VCaP (cell line): ENCODE measurements around the gene CD81.
"Not testable (repeated sequence)": the region's sequence is repeated elsewhere in the genome, so short reads cannot be mapped to it uniquely, and the experiment has no call there.

ENCODE experiments used
- H3K27ac ChIP-seq: fragments of 450-650 bp; 2 replicates; pipeline ENCODE4 v1.5.1; 2017
- TF ChIP-seq, protein P1 (sequence below): fragments of 450-650 bp; conservative IDR thresholded peaks from 2 replicates; pipeline ENCODE4 v1.5.1; 2017; ENCODE audit warnings: mild to moderate bottlenecking, moderate library complexity

The CD81 gene, protein sequence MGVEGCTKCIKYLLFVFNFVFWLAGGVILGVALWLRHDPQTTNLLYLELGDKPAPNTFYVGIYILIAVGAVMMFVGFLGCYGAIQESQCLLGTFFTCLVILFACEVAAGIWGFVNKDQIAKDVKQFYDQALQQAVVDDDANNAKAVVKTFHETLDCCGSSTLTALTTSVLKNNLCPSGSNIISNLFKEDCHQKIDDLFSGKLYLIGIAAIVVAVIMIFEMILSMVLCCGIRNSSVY

DNA sequence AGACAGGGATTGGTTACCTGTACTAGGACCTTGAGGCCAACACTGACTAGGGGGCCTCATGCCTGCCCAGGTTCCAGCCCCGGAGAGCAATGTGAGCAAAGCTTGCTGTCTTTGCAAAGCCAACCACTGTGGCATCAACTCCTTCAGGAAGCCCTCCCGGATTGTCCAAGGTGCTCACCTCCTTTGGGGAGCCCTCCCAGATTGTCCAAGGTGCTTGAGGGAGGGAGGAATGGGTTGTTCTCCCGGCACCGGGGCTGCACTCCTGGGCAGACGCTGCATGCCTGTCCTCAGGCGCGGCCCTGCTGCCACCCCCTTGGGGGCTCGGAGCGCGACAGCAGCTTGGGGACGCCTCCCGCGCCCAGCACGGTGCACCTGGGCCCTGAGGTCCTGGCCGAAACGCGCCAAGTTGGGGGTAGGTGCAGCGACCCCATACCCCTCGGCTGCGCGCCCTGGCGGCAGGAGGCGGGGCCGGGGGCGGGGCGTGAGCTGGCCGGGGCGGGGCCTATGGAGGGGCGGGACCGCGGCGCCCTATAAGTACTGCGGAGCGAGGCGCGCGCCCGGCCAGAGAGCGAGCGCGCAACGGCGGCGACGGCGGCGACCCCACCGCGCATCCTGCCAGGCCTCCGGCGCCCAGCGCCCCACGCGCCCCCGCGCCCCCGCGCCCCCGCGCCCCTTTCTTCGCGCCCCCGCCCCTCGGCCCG lies at the start of gene CD81:
CD81 (plus strand) TSS at position 560 of the 701 bp plus-strand sequence. CDS start 240 bp downstream, outside the sequence.
- TF ChIP-seq, protein P1, sequence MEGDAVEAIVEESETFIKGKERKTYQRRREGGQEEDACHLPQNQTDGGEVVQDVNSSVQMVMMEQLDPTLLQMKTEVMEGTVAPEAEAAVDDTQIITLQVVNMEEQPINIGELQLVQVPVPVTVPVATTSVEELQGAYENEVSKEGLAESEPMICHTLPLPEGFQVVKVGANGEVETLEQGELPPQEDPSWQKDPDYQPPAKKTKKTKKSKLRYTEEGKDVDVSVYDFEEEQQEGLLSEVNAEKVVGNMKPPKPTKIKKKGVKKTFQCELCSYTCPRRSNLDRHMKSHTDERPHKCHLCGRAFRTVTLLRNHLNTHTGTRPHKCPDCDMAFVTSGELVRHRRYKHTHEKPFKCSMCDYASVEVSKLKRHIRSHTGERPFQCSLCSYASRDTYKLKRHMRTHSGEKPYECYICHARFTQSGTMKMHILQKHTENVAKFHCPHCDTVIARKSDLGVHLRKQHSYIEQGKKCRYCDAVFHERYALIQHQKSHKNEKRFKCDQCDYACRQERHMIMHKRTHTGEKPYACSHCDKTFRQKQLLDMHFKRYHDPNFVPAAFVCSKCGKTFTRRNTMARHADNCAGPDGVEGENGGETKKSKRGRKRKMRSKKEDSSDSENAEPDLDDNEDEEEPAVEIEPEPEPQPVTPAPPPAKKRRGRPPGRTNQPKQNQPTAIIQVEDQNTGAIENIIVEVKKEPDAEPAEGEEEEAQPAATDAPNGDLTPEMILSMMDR: no peak
- peak within 1 kb of the TSS; percentile 89 for H3K27ac ChIP-seq

DNA sequence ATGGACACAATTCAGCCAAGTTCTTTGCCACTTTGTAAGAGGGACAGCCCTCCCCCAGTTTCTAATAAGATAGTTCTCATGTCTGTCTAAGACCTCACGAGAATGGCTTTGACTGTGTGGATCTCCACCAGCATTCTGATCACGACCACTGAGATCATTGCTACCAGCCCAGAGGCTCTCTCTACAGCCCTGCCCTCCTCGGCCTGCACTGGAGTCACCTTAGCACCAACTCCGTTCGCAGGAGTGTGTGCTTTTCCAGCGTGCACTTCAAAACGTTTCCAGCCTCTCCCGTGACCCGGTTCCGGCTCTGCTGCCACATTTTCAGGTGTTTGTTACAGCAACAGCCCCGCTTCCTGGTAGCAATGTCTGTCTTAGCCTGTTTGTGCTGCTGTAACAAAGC lies 49.1 kb upstream of the CD81 start:
- H3K27ac ChIP-seq: no peak overlapping the region
- TF ChIP-seq, protein P1: no peak

DNA sequence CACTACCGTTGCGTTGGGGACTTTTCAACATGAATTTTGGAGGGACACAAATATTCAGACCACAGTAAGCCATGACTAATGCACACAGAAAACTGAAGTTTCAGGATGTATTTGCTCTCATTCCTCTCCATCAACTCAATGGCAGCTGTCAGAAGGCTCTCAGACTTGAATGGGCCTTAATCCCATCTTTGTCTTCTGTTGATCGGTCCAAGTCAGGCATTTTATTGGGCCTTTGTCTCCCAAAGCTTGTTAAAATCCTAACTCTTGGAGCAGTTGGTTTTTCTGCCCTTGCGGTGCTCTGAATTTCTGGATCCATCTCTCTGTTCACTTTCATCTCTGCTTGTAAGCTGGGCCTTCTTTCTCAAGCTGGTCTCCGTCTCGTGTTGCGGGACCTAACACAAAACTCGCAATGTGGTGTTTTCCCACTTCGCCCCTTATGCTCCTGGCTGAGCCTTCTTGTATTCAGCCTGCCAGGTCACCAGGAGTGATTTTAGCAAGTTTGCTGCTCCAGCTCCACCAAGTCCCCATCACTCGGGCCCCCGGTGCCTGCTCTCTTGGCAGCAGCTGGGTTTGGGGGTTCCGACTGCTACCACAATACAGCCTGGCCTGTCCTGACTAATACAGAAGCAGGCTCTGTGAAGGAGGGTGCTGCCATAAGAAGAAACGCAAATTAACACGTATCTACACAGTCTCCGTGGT lies 48.3 kb upstream of the CD81 start:
- H3K27ac ChIP-seq: no peak overlapping the region
- TF ChIP-seq, protein P1: no peak

DNA sequence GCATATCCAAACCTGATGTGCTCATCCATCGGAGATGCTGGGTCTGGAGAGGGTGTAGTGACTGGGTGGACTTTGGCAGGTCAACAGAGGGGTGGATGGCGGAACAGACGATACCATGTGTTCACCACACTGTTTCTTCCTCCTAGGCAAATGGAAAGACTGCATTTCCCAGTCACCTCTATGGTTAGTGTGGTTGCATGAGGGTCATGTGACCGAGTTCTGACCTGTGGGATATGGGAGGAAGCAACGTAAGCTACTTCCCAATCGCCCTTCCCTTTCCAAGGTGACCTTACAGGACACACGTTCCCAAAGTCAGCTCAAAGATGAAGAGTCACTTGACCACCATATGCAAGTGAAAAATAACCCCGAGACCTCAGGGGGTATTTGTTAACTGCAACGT lies 47.6 kb upstream of the CD81 start:
- no peak overlapping the region for H3K27ac ChIP-seq
- TF ChIP-seq, protein P1: no peak

DNA sequence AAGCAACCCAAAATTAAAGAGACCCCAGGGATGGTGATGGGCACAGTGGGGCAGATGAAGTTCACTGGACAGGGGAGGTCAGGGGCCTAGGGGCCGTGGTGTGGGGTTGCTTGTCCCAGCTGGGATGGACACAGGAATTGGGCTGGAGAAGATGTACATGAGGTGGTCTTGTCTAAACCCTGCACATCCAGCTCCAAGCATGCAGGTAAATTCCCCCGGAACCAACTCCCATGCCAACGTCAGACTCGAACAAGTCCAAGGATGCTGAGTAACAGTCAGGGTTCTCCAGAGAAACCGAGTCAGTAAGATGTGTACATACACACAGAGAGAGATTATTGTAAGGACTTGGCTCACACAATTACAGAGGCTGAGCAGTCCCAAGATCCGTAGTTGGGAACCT lies 46.4 kb upstream of the CD81 start:
- TF ChIP-seq, protein P1: no peak
- H3K27ac ChIP-seq: no peak overlapping the region

DNA sequence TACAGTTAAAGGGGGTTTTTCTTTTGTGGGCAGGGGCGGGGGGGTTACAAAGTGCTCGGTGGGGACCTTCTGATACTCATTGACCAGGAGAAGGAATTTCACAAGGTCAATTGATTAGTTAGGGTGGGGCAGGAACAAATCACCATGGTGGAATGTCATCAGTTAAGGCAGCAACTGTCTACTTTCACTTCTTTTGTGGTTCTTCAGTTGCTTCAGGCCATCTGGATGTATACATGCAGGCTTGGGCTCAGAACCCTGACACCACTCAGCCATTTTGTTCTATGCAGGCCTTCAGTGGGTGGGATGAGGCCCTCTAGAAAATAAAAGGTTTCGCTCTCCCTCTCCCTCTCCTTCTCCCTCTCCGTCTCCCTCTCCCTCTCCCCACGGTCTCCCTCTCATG lies 45.7 kb upstream of the CD81 start:
- H3K27ac ChIP-seq: no peak overlapping the region
- TF ChIP-seq, protein P1: no peak

DNA sequence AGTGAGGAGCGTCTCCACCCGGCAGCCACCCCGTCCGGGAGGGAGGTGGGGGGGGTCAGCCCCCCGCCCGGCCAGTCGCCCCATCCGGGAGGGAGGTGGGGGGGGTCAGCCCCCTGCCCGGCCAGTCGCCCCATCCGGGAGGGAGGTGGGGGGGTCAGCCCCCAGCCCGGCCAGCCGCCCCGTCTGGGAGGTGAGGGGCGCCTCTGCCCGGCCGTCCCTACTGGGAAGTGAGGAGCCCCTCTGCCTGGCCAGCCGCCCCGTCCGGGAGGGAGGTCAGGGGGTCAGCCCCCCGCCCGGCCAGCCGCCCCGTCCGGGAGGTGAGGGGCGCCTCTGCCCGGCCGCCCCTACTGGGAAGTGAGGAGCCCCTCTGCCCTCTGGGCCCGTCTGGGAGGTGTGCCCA lies 44.5 kb upstream of the CD81 start:
- not testable (repeated sequence) for H3K27ac ChIP-seq

DNA sequence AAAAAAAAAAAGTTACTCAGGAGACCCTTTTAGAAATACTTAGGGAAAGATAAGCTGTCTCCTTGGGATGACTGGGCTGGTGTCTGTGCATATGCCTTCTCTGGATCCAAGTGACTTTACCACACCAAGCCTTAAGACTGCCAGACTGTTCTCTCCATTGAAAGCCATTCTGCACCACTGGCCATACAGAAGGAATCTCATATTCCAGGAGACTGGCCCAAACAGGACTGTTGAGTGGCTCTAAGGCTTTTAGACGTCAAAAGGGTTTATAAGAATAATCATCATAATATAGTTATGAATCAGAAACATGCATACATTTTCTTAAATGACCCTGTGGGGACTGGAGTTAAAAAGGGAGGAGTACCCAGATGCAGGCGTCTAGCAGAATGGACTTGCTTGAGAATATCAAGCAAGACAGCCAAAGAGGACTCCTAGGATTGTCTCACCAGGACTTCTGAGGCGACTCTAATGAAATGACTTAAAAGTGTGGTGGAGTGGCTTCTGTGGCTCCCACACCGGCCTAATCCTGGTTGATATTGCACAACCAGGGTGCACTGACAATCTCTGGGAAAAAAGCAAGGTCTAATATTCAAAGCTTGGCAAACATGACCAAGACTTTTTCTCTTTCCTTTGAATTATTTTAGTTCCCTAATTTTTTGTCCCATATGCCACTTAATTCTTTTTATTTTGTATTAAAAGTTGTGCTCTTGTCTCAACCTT lies 43.5 kb upstream of the CD81 start:
- not testable (repeated sequence) for H3K27ac ChIP-seq

DNA sequence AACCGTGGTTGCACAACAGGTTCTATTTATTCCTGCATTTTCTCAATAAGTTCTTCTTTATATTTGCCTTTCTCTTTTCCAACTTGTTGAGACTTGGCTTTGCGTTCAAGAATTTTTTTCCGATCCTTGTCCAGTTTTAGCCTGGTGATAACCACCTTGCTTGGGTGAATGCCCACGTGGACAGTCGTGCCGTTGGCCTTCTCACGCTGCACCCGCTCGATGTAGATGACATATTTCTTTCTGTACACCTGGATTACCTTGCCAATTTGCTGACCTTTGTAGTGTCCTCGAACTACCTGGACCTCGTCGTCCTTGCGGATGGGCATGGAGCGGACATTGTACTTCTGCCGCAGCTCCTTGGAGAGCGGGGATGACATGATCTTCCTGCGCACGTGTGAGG lies 41.8 kb upstream of the CD81 start:
- H3K27ac ChIP-seq: not testable (repeated sequence)

DNA sequence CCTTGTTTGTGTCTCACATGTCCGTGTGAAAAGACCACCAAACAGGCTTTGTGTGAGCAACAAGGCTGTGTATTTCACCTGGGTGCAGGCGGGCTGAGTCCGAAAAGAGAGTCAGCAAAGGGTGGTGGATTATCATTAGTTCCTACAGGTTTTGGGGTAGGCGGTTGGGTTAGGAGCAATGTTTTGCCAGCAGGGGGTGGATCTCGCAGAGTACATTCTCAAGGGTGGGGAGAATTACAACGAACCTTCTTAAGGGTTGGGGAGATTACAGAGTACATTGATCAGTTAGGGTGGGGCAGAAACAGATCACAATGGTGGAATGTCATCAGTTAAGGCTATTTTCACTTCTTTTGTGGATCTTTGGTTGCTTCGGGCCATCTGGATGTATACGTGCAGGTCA lies 38.4 kb upstream of the CD81 start:
- not testable (repeated sequence) for H3K27ac ChIP-seq
